ENCODE results near the gene CDK10.

- TF ChIP-seq POLR2A (IDR thresholded peaks at IDR 0.05) (no peak), CTCF (IDR thresholded peaks at IDR 0.05) (no peak)
Observed at GRCh38 chr16:89744813-89745212, 58.3 kb downstream of the CDK10 start.
